ENCODE data around the gene MSLN. TPM values are rescaled to one million over a fixed set of nuclear protein-coding genes. Genes with fewer than 3 reads are reported as not detected.
A peak's percentile ranks its signal among the peaks of the same experiment; 100 is the strongest.

MSLN gene
- total RNA-seq, 1 experiment from 2014 or later, result 0.73 TPM

- peak overlapping the region; percentile 66; the same call in 1 of the 2 replicates for H3K4me2 ChIP-seq (ENCODE audit: low read length)
- POLR2A ChIA-PET (ENCODE audit: unreplicated experiment), result no interaction called here
- no peaks in the 10 kb centered on the region for H3K79me2 ChIP-seq (ENCODE audit: low read length)
- intact Hi-C loops (cut with micrococcal nuclease), result no loop called here
- BruUV-seq (replicated peaks), result no TSS peak
- H3K4me3 ChIP-seq (ENCODE audit: low read length), result no peak overlapping the region
- TF ChIP-seq CTCF (conservative IDR thresholded peaks at IDR 0.05; ENCODE audit: low read depth, low read length) (no peak), EZH2 (IDR thresholded peaks at IDR 0.05; ENCODE audit: low read length, unreplicated experiment) (no peak), EZH2phosphoT487 (IDR thresholded peaks at IDR 0.05; ENCODE audit: borderline replicate concordance, low read length) (no peak)
- no peaks in the 10 kb centered on the region for H3F3A ChIP-seq (ENCODE audit: low read length, unreplicated experiment)
- DNase-seq, result no peak
- H4K20me1 ChIP-seq (ENCODE audit: low read length), result no peaks in the 10 kb centered on the region
- CTCF ChIA-PET, result interaction anchor here (1.1 kb wide), 1 partner anchor 84 kb away, joined by 4 read pairs; no protein-coding TSS in a partner anchor
- H3K4me1 ChIP-seq (ENCODE audit: insufficient read depth, low read length), result peaks cover 12% of the 10 kb centered on the region
- H3K9me2 ChIP-seq (replicated peaks; ENCODE audit: low read length), result no peaks in the 10 kb centered on the region
- H3K27ac ChIP-seq (ENCODE audit: low read length), result no peak overlapping the region
- H3K27me3 ChIP-seq (ENCODE audit: low read length), result no peaks in the 10 kb centered on the region
- H3K36me3 ChIP-seq (ENCODE audit: low read depth, low read length), result no peaks in the 10 kb centered on the region
- no peak for ATAC-seq
- H3K9ac ChIP-seq (ENCODE audit: low read length), result no peak overlapping the region
- H2AFZ ChIP-seq (ENCODE audit: low read length), result no peak overlapping the region
- H3K9me3 ChIP-seq (ENCODE audit: low read length), result no peaks in the 10 kb centered on the region
Measured at GRCh38 chr16:796296-797119, 36.0 kb downstream of the MSLN start.

GRCh38 chr16:797120-797420, 36.5 kb downstream of the MSLN start:
- no TSS peak for BruUV-seq (replicated peaks)
- Histone ChIP-seq H3K9ac (ENCODE audit: low read length) (no peak overlapping the region), H2AFZ (ENCODE audit: low read length) (no peak overlapping the region), H3K4me3 (ENCODE audit: low read length) (no peak overlapping the region), H3K36me3 (ENCODE audit: low read depth, low read length) (no peaks in the 10 kb centered on the region), H3F3A (ENCODE audit: low read length, unreplicated experiment) (no peaks in the 10 kb centered on the region), H3K4me2 (ENCODE audit: low read length) (no peak overlapping the region), H3K27me3 (ENCODE audit: low read length) (no peaks in the 10 kb centered on the region), H3K79me2 (ENCODE audit: low read length) (no peaks in the 10 kb centered on the region), H3K9me2 (replicated peaks; ENCODE audit: low read length) (no peaks in the 10 kb centered on the region), H3K9me3 (ENCODE audit: low read length) (no peaks in the 10 kb centered on the region), H3K4me1 (ENCODE audit: insufficient read depth, low read length) (peaks cover 12% of the 10 kb centered on the region), H4K20me1 (ENCODE audit: low read length) (no peaks in the 10 kb centered on the region), H3K27ac (ENCODE audit: low read length) (no peak overlapping the region)
- TF ChIP-seq EZH2phosphoT487 (IDR thresholded peaks at IDR 0.05; ENCODE audit: borderline replicate concordance, low read length) (no peak), CTCF (conservative IDR thresholded peaks at IDR 0.05; ENCODE audit: low read depth, low read length) (no peak), EZH2 (IDR thresholded peaks at IDR 0.05; ENCODE audit: low read length, unreplicated experiment) (no peak)
- POLR2A ChIA-PET (ENCODE audit: unreplicated experiment), result no interaction called here
- ATAC-seq (no peak), DNase-seq (peak; percentile 49)
- intact Hi-C loops (cut with micrococcal nuclease), result no loop called here
- CTCF ChIA-PET, result no interaction called here

- H3K9me3 ChIP-seq (ENCODE audit: low read length), result no peaks in the 10 kb centered on the region
- no peak overlapping the region for H3K4me3 ChIP-seq (ENCODE audit: low read length)
- ChIA-PET POLR2A (ENCODE audit: unreplicated experiment) (no interaction called here), CTCF (no interaction called here)
- no peaks in the 10 kb centered on the region for H4K20me1 ChIP-seq (ENCODE audit: low read length)
- no peaks in the 10 kb centered on the region for H3K79me2 ChIP-seq (ENCODE audit: low read length)
- ATAC-seq (no peak), DNase-seq (no peak)
- H3K36me3 ChIP-seq (ENCODE audit: low read depth, low read length), result no peaks in the 10 kb centered on the region
- H3K27ac ChIP-seq (ENCODE audit: low read length), result no peak overlapping the region
- H3F3A ChIP-seq (ENCODE audit: low read length, unreplicated experiment), result no peaks in the 10 kb centered on the region
- H3K4me2 ChIP-seq (ENCODE audit: low read length), result no peak overlapping the region
- H2AFZ ChIP-seq (ENCODE audit: low read length), result no peak overlapping the region
- no TSS peak for BruUV-seq (replicated peaks)
- H3K9ac ChIP-seq (ENCODE audit: low read length), result no peak overlapping the region
- no peaks in the 10 kb centered on the region for H3K27me3 ChIP-seq (ENCODE audit: low read length)
- no peaks in the 10 kb centered on the region for H3K9me2 ChIP-seq (replicated peaks; ENCODE audit: low read length)
- H3K4me1 ChIP-seq (ENCODE audit: insufficient read depth, low read length), result peaks cover 12% of the 10 kb centered on the region
- intact Hi-C loops (cut with micrococcal nuclease), result no loop called here
- no peak for TF ChIP-seq EZH2phosphoT487 (IDR thresholded peaks at IDR 0.05; ENCODE audit: borderline replicate concordance, low read length)
- TF ChIP-seq EZH2 (IDR thresholded peaks at IDR 0.05; ENCODE audit: low read length, unreplicated experiment), result no peak
- no peak for TF ChIP-seq CTCF (conservative IDR thresholded peaks at IDR 0.05; ENCODE audit: low read depth, low read length)
Measured at GRCh38 chr16:797686-798085, 37.2 kb downstream of the MSLN start.

Measured in PC-3 (cell line).